Globus pallidus (tissue), 1 donor: Measurements from ENCODE around the gene PSD2.
A peak's percentile ranks its signal among the peaks of the same experiment; 100 is the strongest.
"Not testable (repeated sequence)": the region's sequence is repeated elsewhere in the genome, so short reads cannot be mapped to it uniquely, and the experiment has no call there.

Experiments
- DNase-seq: peaks from one replicate; pipeline ENCODE4 v3.0.0-alpha.2; 2015; ENCODE audit warnings: low spot score

PSD2 gene

GRCh38 chr5:139792218-139792617 lies 3.4 kb upstream of the PSD2 start:
- no peak for DNase-seq

GRCh38 chr5:139792655-139793054 lies 3.0 kb upstream of the PSD2 start:
- not testable (repeated sequence) for DNase-seq

- DNase-seq = no peak
These were observed 1.4 kb upstream of the PSD2 start for GRCh38 chr5:139794067-139794846.

GRCh38 chr5:139796061-139796806 lies 626 bp downstream of the PSD2 start:
- DNase-seq = no peak

GRCh38 chr5:139797335-139797734 lies 1.7 kb downstream of the PSD2 start:
- no peak for DNase-seq

GRCh38 chr5:139797856-139798510 lies 2.4 kb downstream of the PSD2 start:
- no peak for DNase-seq

- DNase-seq = no peak
These were observed 3.3 kb downstream of the PSD2 start for GRCh38 chr5:139798883-139799282.

GRCh38 chr5:139799359-139799758 lies 3.8 kb downstream of the PSD2 start:
- DNase-seq = no peak

- no peak for DNase-seq
These were observed 8.4 kb downstream of the PSD2 start for GRCh38 chr5:139803978-139804377.

- no peak for DNase-seq
These were observed 9.3 kb downstream of the PSD2 start for GRCh38 chr5:139804800-139805397.

GRCh38 chr5:139805545-139805944 lies 9.9 kb downstream of the PSD2 start:
- DNase-seq = no peak

GRCh38 chr5:139806111-139806510 lies 10.5 kb downstream of the PSD2 start:
- DNase-seq = peak; percentile 80

- DNase-seq = peak; percentile 77
These were observed 11.4 kb downstream of the PSD2 start for GRCh38 chr5:139806726-139807646.

- no peak for DNase-seq
These were observed 12.0 kb downstream of the PSD2 start for GRCh38 chr5:139807647-139808030.

GRCh38 chr5:139808481-139809330 lies 13.1 kb downstream of the PSD2 start:
- DNase-seq = no peak

- DNase-seq = no peak
These were observed 13.8 kb downstream of the PSD2 start for GRCh38 chr5:139809331-139809810.

- DNase-seq = peak; percentile 54
These were observed 15.0 kb downstream of the PSD2 start for GRCh38 chr5:139810341-139811273.

GRCh38 chr5:139811274-139811607 lies 15.6 kb downstream of the PSD2 start:
- DNase-seq = no peak

GRCh38 chr5:139812323-139812722 lies 16.7 kb downstream of the PSD2 start:
- no peak for DNase-seq
